ENCODE data around the gene DDA1.

Gene DDA1

GRCh38 chr19:17370026-17370587, 60.7 kb downstream of the DDA1 start:
- H3K27ac ChIP-seq (ENCODE audit: low read length): no peak overlapping the region
- H3K4me3 ChIP-seq (ENCODE audit: low read length): no peak overlapping the region
- no peaks in the 10 kb centered on the region for H3K4me1 ChIP-seq (ENCODE audit: control insufficient read depth, low read depth, low read length)
- no peak overlapping the region for H3K9ac ChIP-seq (ENCODE audit: low read length)
- no peaks in the 10 kb centered on the region for H3K9me3 ChIP-seq (ENCODE audit: control insufficient read depth, low read depth, low read length)
- H3K36me3 ChIP-seq (ENCODE audit: control insufficient read depth, low read depth, low read length): no peaks in the 10 kb centered on the region
- H3K27me3 ChIP-seq (ENCODE audit: control insufficient read depth, insufficient read depth, low read length): no peaks in the 10 kb centered on the region
